HepG2 (cell line): Measurements from ENCODE around the gene ABL2. TPM values are rescaled to one million over a fixed set of nuclear protein-coding genes. Genes with fewer than 3 reads are reported as not detected.

Experiments used
- ARID4A ChIP-seq: sonication (generic); formaldehyde crosslinking; IDR thresholded peaks from 2 replicates; pipeline ENCODE4 v1.5.0; 2020; ENCODE audit warnings: mild to moderate bottlenecking, missing genetic modification reagents, borderline replicate concordance
- ARID5B ChIP-seq: IDR thresholded peaks from 2 replicates; pipeline ENCODE4 v1.4.0; 2020; ENCODE audit warnings: mild to moderate bottlenecking, missing genetic modification reagents
- CEBPG ChIP-seq: IDR thresholded peaks from 2 replicates; pipeline ENCODE4 v1.6.1; 2016
- EP300 ChIP-seq, 3 experiments: sonication (generic) in 1 of 3; formaldehyde crosslinking in 1 of 3; IDR thresholded peaks; 2 replicates each; pipeline versions ENCODE4 v1.5.1 to v1.6.1; 2011 to 2020; ENCODE audit warnings: low read depth in 2 of 3, low read length in 2 of 3, borderline replicate concordance in 1 of 3, improper control_type of control experiment in 1 of 3, mild to moderate bottlenecking in 1 of 3, missing genetic modification reagents in 1 of 3, moderate library complexity in 1 of 3
- HDAC1 ChIP-seq: sonication (generic); formaldehyde crosslinking; IDR thresholded peaks from 2 replicates; pipeline ENCODE4 v1.5.1; 2020; ENCODE audit warnings: mild to moderate bottlenecking, missing genetic modification reagents
- HMG20A ChIP-seq: IDR thresholded peaks from 2 replicates; pipeline ENCODE4 v1.6.1; 2016; ENCODE audit warnings: borderline replicate concordance
- NONO ChIP-seq, 2 experiments: fragments of 450-650 bp in 1 of 2; sonication (generic) in 1 of 2; formaldehyde crosslinking in 1 of 2; IDR thresholded peaks in 1 of 2; conservative IDR thresholded peaks in 1 of 2; 2 replicates each; pipeline versions ENCODE4 v1.6.1 to v1.8.0; 2017 to 2022; ENCODE audit warnings: mild to moderate bottlenecking in 1 of 2, missing genetic modification reagents in 1 of 2, moderate library complexity in 1 of 2
- RARA ChIP-seq: IDR thresholded peaks from 2 replicates; pipeline ENCODE4 v1.6.1; 2016; ENCODE audit warnings: missing genetic modification reagents, missing compliant biosample characterization
- RXRA ChIP-seq: sonication (generic); formaldehyde crosslinking; IDR thresholded peaks from 2 replicates; pipeline ENCODE4 v1.5.1; 2020; ENCODE audit warnings: missing genetic modification reagents
- SKIL ChIP-seq: sonication (generic); formaldehyde crosslinking; IDR thresholded peaks from 2 replicates; pipeline ENCODE4 v1.8.0; 2022; ENCODE audit warnings: missing genetic modification reagents, mild to moderate bottlenecking, moderate library complexity, borderline replicate concordance
- SP5 ChIP-seq: IDR thresholded peaks from 2 replicates; pipeline ENCODE4 v1.6.1; 2016; ENCODE audit warnings: low read depth, borderline replicate concordance
- TGIF2 ChIP-seq: IDR thresholded peaks from 2 replicates; pipeline ENCODE4 v1.6.1; 2016; ENCODE audit warnings: control low read depth, missing compliant biosample characterization
- U2AF2 ChIP-seq: fragments of 200-400 bp; formaldehyde crosslinking; IDR thresholded peaks from 2 replicates; pipeline ENCODE4 v1.6.1; 2017; ENCODE audit warnings: low read depth, mild to moderate bottlenecking, low read length
- ZNF414 ChIP-seq: sonication (generic); formaldehyde crosslinking; IDR thresholded peaks from 2 replicates; pipeline ENCODE4 v1.5.0; 2020; ENCODE audit warnings: missing genetic modification reagents
- ZNF740 ChIP-seq: sonication (generic); formaldehyde crosslinking; IDR thresholded peaks from 2 replicates; pipeline ENCODE4 v1.4.0; 2020; ENCODE audit warnings: missing genetic modification reagents
- ZNF816 ChIP-seq: sonication (generic); formaldehyde crosslinking; IDR thresholded peaks from 2 replicates; pipeline ENCODE4 v1.8.0; 2022; ENCODE audit warnings: missing genetic modification reagents, mild to moderate bottlenecking, borderline replicate concordance
- polyA plus RNA-seq, 8 experiments: library from polyadenylated mRNA; depleted of rRNA in 3 of 8; stranded (reverse) in 7 of 8; unstranded in 1 of 8; fragments of >200 nt; fragmentation: Illumina TruSeq in 4 of 8; extraction: Trizol in 4 of 8; gene quantifications; 2 replicates each; pipeline versions ENCODE4 v1.2.1 to v1.2.3, GENCODE V29; 2011 to 2016; ENCODE audit warnings: low read depth in 4 of 8, missing spikeins in 1 of 8, mixed read lengths in 1 of 8; ENCODE audit not compliant: insufficient read depth in 1 of 8
- total RNA-seq, 5 experiments: library from RNA; depleted of rRNA; stranded (reverse); fragments of >200 nt; fragmentation: Illumina TruSeq; extraction: Trizol; gene quantifications; 2 replicates each; pipeline ENCODE4 v1.2.3, GENCODE V29; 2016; ENCODE audit warnings: low read depth in 1 of 5

Gene ABL2
- total and polyA plus RNA-seq, 2 of the 13 experiments (the other 11 are each of a cell fraction or from before 2014, with no cell fraction given) = 5.8 to 6.0 TPM

GRCh38 chr1:179089827-179090482 lies 139.5 kb downstream of the ABL2 start (continued):
- TF ChIP-seq U2AF2 (no peak), ZNF414 (0 out of 2 replicates have a peak, but pooled peaks have one; percentile 24), ZNF816 (CRISPR knock-in tag) (no peak), RARA (CRISPR knock-in tag) (peak; percentile 88), RXRA (peak; percentile 81; the same call in 1 of the 2 replicates), CEBPG (CRISPR knock-in tag) (peak; percentile 82), HMG20A (no peak), NONO (IDR thresholded peaks at IDR 0.05) (no peak), NONO (CRISPR knock-in tag; conservative IDR thresholded peaks at IDR 0.05) (0 out of 2 replicates have a peak, but pooled peaks have one; percentile 43), SP5 (CRISPR knock-in tag) (0 out of 2 replicates have a peak, but pooled peaks have one; percentile 21), TGIF2 (0 out of 2 replicates have a peak, but pooled peaks have one; percentile 41), ARID5B (peak; percentile 59), EP300 (IDR thresholded peaks at IDR 0.05; ENCODE audit: low read depth in 2 of 2, low read length in 2 of 2) (0 out of 4 replicates have a peak, but pooled peaks of 1 of the 2 experiments have one; percentile 34), EP300 (CRISPR knock-in tag; IDR thresholded peaks at IDR 0.05; ENCODE audit: borderline replicate concordance) (no peak), SKIL (peak; percentile 76), HDAC1 (peak; percentile 47; the same call in 1 of the 2 replicates), ARID4A (CRISPR knock-in tag) (peak; percentile 41; the same call in 1 of the 2 replicates), ZNF740 (peak; percentile 58; the same call in 1 of the 2 replicates)
